HG02870 (cell line): ENCODE measurements around the gene XPR1.
A peak's percentile ranks its signal among the peaks of the same experiment; 100 is the strongest.

Experiments used
- ATAC-seq: cut with Tn5 transposase; IDR thresholded peaks from one replicate; pipeline ENCODE4 v1.9.1; 2021; ENCODE audit warnings: mild to moderate bottlenecking, moderate library complexity; ENCODE audit not compliant: unreplicated experiment

XPR1 gene

DNA sequence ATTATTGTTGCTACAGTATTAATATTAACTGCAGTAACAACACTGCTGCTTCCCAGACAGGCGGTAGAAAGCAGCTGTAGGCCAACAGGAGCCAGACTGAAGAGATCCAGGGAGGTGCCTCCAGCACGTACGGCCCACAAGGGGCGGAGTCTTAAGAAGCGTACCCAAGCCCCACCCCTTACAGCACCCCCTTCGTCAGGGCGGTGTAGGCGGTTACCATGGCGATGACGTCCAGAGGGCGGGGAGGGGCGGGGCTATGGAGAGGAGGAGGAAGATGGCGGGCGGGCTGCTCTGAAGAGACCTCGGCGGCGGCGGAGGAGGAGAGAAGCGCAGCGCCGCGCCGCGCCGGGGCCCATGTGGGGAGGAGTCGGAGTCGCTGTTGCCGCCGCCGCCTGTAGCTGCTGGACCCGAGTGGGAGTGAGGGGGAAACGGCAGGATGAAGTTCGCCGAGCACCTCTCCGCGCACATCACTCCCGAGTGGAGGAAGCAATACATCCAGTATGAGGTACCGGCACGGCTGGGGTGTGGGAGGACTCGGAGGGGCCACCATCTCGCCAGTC, at the start of gene XPR1:
Gene XPR1, plus strand, starts transcription at position 257 of the 560 bp plus-strand sequence. Its CDS starts 180 bp downstream, at position 437.
- ATAC-seq = peak; percentile 98

DNA sequence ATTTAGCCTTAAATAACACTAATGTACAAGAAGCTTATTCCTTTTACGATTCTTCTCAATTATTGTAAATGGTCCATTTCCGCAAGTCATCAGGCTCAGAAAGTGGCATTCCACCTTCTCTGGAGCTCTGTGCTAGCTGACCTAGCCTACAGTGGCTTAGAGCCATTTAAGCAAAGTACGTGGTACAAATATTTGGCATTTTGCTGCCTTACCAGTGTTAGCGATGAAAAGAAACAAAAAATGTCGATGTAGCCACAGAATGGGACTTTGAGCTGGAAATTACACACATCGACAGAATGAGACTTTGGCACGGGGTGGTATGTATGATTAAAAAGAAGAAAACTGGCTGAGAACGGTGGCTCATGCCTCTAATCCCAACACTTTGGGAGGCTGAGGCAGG, 47.0 kb upstream of the XPR1 start:
- no peak for ATAC-seq

DNA sequence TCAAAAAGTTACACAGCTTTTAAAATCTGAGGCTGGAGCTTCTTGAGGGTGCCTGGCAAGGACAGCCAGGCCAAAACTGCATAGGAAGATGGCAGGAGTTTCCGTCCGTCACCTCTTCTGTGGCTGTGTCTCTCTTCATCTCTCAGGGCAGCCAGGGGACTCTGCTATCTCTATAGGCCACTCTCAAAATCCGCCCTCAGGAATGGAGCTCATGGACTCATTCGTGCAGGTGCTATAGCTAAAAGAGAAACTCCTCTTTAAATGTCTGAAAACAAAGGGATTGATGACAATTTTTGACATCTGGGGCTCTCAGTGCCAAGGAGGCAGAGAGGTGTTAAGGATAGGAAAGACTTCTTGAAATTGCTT, 45.8 kb upstream of the XPR1 start:
- no peak for ATAC-seq

DNA sequence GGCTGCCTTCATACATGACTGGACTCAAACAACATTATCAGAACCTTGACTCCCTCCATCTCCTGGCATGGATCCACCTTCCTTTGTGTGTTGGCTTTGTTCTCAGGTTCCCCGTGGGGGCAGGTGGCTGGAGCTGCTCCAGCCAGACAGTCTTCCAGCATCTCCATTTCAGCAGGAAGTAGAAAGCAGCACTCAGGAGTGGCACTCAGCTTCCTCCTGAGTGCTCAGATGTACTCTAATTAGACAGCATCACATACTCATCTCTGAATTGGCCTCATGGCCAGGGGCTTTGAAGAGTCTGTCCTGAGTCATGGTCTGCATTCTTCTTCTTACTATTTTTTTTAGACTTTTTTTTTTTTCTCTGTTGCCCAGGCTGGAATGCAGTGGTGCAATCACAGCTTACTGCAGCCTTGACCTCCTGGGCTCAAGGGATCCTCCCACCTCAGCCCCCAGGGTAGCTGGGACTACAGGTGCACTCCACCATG, 45.1 kb upstream of the XPR1 start:
- ATAC-seq = no peak

DNA sequence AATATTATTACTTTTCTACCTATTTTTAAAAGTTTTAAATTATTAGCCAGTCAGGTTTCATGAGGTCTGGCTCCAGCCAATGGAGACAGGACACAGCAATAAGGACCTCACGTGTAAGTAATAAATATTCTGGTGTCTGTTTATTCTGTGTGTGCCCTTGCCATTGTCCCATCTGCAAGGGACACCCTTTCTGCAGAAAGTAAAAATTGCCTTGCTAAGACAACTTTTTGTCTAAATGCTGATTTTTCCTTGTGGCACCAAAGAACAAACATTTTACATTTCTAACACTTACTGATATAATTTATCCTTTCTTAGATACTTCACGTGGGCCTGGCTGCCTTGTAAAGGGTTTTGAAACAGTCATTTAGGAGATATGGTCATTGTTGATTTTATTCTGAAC, 43.7 kb upstream of the XPR1 start:
- no peak for ATAC-seq

DNA sequence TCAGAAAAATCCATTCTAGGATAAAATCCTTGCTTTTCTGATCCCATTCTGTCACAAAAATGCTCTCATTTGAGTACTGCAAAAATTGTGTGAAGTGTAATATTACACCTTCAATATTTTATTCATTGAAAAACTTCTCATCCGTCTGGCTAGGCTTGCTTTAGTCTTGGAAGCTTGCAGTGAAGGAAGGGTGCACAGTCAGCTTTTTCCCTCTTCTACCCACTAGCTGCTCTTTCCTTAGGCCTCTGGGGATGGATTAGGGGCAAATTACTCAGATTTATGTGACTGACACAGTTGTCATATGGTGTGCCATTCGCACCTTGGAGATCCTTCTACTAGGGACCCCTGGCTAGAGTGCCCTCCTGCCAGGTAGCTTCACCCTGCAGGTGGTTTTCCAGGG, 40.9 kb upstream of the XPR1 start:
- ATAC-seq = no peak

DNA sequence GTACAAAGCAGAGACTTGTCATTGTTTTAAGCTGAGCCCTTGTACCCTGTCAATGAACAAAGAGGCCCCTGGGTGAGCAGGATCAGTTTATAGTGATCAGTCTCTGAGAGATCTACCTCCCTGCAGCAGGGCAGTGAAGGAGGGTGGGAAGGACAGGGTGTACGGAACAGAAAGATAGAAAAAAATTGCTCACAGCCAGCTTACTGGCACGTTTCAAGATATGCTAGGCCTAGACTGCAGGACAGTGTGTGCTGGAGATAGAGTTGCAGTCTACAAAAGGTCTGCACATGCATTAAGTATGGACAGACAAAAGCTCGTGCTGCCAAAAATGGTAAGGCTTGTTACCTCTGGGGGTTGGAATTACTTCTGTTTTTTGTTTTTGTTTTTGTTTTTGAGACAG, 38.4 kb upstream of the XPR1 start:
- no peak for ATAC-seq

DNA sequence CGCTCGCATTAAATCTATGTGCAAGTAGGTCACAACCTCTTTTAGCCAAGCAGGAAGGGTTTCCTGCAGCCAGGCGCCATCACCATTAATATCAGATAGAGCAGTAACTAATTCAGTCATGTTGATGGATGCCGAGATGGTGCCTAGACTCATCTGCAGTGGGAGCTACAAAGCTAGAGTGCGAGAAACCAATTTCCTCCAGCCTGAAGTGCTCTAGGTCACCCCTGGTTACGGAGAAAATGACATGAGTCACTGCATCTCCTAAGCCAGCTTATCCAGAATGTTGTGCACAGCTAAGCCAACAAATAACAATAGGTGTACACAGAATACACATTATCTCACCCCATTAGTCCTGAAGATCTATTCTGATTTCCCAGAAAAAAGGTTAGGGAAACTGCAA, 37.1 kb upstream of the XPR1 start:
- ATAC-seq = no peak

DNA sequence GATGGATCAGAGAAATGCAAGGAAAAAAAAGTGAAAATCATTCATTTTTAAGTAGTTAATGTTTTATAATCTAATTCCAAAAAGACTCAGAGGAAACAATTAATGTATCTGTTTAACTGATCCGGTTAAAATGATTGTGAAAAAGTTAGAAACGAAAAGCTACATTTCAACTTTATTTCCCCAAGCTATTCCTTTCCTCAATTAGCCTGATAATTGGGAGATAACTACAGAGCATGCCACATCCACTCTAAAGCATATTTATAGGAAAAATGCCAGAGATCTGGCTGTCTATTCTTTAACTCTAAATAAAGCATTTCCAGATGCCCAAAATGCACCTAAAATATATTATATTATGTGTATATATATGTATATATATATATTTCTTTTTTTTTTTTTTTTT, 35.9 kb upstream of the XPR1 start:
- ATAC-seq = no peak

DNA sequence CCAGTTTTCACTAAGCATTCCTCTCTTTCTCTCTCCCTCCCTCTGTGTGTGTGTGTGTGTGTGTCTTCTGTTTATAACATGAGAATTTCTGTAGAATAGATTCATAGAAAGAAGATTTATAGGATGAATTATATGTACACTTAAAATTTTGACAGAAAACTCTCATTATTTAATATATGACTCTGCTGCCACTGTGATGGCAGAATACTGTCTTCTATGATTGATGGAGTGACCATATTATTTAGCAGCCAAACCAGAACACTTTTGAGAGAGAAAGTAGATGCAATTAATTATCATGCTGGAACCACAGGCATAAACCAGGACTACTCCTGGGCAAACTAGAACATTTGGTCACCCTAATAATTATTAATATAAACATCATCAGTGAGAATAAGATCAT, 34.3 kb upstream of the XPR1 start:
- no peak for ATAC-seq

DNA sequence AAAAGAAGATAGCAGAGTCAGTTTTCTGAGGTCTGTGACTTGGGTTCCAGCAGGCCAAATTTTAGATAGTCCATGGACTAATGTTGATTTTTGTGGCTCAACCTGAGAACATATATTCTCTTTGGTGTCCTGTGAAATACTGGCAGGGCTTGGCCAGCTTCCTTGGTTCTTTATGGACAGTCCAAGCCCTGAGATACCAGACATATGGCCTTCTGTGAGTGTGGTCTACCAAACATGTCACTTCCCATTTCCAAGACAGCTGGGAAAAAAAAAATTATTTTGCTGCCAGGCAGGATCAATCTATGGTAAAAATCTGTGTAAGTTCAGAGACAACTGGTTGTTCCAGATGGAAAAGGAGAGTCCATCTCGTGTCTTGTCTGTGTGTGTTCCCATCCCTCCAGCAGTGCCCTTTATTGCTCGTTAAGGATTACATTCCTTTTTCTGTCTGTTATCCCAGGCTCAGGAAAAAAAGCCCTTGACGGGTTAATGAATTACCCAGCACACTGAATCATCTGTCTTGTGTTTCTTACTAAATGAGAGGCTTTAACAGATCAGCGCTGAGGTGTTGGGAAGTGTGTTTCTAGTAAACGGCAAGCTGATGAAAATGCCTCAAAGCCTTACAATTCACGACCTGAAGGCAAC, 33.4 kb upstream of the XPR1 start:
- ATAC-seq = no peak

DNA sequence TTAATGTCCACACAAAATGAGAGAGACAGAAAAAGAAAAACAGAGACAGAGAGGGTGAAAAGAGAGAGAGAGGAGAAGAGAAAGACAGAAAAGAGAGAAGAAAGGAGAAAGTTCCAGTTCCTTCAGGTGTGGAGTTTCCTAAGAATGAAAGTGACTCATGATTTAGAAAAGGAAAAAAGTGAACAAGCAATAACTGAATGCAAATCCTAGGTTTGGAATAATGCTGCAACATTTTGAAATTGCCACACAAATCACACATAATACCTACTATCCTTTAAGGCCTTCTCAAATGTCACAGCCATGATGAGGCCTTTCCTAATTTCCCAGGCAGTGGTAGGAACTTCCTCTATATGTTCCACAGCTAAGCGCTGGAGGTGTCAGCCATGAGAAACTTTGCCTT, 31.5 kb upstream of the XPR1 start:
- ATAC-seq = no peak

DNA sequence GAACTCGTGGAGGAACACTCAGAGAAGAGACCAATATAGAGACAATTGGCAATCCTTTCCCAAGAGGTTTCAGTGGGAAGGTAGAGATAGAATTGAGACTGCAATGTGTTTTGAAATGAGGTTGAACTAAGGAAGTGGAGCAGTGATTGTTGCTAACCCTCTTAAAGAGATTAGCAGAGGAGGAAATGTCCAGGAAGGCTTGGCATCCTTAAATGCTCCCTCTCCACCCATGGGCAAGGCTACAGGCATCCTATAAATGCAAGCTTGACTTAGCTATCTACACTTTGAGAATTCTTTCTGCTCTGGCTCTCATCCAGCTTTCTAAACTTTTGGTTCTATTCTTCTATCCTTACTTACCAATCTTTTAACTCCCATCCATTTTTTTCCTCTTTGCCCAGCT, 30.3 kb upstream of the XPR1 start:
- no peak for ATAC-seq

DNA sequence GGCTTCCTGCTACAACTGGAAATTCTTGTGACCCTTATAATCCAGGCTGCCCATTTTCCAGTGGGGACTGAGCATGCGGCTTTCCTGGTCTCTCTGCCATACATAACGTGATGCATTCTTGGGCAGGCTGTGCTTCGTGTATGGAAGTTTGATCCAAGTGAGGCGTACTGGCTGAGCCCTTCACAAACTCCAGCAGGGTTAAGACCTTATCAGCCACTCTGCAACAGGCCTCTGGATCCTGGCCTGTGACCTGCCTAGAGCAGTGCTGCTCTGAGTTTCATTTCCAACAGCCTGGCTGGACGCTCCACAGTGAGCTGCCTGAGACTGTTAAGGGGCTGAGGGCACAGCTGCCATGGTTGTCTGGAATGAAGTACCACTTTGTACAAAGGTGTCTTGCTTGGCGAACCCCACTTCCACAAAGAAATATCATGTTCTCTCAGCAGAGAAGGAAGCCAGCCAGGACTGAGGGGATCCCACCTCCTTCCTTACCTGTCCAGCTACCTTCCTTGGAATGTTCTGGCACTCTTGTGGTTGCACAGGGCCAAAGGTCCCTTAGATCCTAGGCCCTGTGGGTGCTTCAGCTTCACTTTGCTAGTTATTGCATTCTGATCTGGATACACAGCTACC, 28.5 kb upstream of the XPR1 start:
- ATAC-seq = no peak

DNA sequence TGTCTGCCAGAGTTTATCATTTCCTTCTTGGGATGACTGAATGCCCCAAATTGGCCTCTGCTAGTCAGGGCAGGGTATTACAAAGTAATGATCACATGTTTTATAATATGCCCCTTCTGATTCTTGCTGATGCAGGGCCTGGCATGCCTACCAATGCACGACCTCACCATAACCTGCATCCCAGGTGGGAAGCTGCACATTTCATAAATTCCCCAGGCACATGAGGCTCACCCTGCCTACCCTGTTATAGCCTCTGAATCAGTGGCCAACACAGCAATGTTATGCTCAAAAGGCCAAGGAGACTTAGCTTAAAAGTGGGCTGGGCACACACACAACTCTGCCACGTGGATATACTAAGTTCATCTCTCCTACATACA, 28.0 kb upstream of the XPR1 start:
- no peak for ATAC-seq

DNA sequence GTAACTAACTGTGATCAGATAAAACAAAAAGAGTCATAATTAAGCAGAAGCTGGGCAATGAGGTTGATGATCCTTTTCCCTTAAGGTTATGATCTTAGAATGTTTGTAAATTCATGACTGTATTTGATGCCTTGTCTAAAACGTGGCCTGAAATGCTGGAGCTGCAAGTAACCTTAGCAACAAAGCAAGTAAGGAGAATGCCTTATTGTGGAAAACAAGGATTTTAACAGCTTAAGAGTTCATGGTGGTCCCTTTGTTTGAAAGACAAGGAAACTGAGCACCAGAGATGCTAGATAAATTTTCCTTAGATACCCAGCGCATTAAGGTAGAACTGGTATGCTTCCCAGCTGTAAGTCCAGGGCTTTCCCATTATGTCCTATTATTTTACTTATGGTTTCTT, 25.7 kb upstream of the XPR1 start:
- no peak for ATAC-seq

DNA sequence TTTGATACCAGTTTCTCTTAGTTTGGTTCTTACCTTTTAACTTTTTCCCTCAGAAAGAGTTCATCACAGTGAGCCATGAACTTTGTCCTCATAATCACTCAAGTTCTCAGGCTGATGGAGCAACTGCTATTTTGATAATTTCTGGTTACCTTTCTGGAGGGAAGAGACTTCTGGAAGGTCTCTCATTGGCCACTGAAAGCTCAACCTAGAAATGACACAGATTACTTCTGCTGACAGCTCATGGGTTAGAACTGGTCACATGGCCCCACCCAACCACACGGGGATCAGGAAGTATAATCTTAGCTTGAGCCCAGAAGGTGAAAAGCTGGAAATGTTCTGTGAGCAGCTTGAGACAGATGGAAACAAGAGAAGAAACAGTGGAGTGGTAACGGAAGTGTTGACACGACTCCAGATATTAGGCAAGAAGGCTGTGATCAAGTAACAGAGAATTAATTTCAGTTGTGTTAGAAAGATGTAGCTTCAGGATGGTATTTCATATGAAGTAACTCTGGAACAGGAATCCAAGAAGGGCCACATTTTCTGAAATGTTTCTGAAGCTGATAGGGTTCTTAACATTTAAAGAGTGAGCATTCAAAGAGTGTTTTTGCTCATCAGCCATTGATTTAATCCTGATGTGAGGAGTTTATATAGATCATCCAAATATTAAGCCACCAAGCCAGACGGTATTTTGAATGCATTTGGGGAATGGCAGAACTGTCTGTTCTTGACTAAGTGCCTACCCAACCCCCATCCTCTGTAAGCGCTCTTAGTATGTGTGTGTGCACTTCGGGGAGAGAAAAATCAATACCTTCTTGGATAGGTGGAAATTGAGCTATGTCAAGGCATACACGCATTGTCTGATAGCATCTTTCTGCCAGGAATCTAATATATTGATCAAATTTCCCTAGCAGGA, 21.9 kb upstream of the XPR1 start:
- no peak for ATAC-seq

DNA sequence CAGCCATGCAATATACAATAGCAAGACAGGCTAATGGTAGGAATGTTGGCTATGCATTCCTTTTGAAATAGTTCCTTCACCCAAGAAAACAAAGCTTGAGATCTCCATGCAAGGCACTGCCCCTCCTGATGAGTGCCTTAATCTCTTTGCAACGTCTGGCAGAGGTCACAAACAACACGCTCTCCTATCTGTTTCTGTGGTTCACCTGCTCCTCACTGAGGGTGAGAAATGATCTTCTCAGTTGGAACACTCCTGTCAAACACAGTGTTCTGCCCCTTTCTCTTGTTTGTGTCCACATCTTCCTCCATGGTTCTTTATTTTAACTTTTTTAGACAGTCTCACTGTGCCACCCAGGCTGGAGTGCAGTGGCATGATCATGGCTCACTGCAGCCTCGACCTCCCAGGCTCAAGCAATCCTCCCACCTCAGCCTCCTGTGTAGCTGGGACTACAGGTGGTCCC, 21.2 kb upstream of the XPR1 start:
- no peak for ATAC-seq

DNA sequence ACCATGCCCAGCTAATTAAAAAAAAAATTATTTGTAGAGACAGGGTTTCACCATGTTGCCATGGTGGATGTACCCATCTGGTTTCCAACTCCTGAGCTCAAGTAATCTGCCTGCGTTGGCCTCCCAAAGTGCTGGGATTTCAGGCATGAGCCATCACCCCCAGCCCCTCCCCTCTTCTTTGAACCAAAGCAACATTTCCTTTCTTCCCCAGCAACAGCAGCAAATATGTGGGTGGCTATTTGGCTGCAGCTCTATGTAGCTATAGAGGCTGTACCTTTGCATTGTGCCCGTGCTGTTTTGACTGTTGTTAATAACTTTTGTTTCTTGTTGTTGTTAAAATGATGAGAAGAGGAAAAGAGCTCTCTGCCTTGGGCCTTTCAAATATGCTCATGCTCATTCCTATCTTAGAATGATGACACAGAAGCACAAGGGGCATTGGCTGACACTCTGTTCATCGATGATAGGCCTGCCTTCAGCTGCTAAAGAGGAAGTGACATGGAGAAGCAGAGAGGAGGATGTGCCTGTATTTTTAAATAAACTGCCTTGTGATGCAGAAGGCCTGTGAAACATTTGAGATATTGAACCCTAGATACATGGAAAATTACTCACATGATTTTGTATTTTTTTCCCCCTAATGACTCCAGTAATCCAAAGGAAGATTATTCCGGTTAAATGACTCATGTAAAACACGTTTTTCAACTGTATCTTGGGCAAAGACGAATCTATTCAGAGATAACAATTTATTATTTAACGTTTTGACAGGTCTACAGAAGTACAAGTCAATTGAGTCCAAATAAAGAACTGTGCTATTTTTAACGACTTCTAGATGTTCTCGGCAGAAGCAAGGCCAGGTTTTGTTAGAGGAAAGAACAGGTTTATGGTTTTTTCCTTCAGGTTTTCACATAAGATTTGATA, 20.5 kb upstream of the XPR1 start:
- no peak for ATAC-seq

DNA sequence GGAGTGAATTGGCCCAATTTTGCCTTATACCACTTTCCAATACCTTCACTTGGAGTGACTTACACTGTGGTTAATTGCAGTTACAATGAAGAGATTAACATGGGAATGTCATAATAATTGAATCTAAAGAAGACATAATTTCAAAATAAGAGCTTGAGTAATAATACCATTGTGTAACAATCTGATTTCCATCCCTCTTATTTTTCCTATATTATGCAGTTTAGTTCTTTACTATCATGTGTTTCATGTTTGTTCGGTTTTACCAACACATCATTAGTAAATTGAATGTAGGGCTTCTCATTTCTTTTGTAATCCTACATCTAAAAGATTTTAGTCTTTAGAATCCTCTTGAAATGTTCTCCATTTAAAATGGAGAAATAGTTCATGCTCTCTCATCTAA, 19.2 kb upstream of the XPR1 start:
- no peak for ATAC-seq

DNA sequence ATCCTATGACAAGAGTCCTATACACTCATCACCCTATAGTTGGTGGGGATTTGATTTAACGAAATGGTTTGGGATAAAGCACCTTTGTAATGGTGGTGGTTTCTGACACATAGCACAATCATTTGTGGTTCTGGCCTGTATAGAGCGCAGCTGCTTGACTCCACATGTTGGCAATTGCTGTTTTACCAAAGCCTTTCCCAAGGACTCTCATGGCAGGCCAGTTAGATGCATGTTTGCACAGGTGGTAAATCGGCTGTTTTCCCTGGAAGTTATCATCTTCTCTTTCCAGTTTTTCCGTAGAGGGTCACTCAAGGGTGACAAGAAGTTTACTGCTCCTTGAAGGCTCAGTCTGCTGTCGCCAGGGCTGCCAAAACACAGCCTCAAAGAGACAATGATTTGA, 17.1 kb upstream of the XPR1 start:
- ATAC-seq = no peak
